Epithelial cell of prostate (primary cell): ENCODE measurements around the gene DPEP2NB.

ENCODE experiments used
- DNase-seq: peaks from one replicate; pipeline ENCODE4 v3.0.0-alpha.2; 2011; ENCODE audit warnings: low read depth, low spot score
- H3K27ac ChIP-seq: fragments of 450-650 bp; 2 replicates; pipeline ENCODE4 v1.5.1; 2017; ENCODE audit warnings: mild to moderate bottlenecking

Gene DPEP2NB

DNA sequence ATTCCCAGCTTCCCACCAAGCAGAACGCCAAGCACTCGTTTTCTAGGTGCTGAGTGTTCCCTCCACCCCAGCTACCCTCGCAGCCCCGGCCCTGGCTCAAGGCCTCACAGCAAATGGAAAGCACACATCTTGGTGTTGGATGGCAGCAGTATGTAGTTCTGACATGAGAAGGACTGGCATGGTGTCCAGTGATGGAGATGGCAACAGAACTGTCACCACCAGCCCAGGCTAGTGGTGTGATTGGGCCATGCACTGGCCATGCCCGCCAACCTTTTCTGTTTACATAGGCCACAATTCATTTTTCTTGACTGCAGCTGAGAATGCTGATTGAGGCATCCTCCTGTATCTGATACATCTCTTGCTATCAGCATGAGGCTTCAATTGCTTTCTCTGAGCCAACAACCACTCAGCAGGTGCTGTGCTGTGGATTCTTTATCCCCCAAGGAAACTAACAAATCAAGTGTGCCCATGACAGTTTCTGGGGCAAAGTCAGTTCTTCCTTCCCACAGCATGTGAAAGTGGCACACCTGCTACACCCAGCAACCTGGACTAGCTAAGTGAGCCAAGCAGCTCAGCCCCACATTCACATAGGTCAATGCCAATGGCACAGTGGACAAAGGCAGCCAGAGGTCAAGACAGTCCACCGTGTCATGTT lies 51.1 kb downstream of the DPEP2NB start:
- no peak for DNase-seq
- no peak overlapping the region for H3K27ac ChIP-seq

DNA sequence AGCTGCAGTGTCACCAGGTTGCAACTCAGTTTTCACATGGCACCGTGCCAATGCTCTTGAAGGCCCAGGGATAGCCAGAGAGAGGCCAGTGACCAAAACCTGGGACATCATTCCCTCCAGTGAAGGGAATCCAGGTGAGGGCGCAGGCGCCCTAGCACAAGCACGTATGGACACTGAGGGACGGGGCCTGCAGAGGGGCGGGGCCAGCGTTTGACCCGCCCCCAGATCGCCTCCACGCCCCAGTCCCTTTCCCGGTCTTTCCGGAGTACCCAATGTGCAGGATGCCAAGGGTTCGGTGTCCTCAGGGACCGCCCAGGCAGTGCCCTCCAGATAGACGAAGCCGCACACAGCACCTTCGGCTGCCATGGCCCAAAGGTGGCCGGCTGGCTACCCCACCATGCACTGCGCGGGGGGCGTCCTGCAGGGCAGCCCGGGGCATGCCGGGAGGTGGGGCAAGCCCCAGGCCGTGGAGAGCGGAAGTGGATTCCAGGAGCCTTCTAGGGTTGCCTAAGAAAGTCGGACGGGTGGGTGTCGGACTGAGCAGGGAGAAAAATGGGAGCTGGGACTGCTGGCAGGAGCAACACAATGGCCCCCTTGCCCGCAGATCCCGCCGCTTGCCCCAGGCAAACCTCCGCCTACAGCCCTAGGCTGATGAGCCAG lies 51.9 kb downstream of the DPEP2NB start:
- no peak overlapping the region for H3K27ac ChIP-seq
- DNase-seq, result no peak
